T-helper 17 cell (primary cell): Measurements from ENCODE around the gene OTUB2. TPM values are rescaled to one million over a fixed set of nuclear protein-coding genes. Genes with fewer than 3 reads are reported as not detected.
A peak's percentile ranks its signal among the peaks of the same experiment; 100 is the strongest.

Source experiments
- ATAC-seq: fragments of 150-1000 bp; cut with Tn5 transposase; 2 replicates; pipeline ENCODE4 v1.10.0; 2021; ENCODE audit warnings: mild to moderate bottlenecking, moderate library complexity
- DNase-seq, 3 donors: peaks; one replicate each; pipeline versions ENCODE4 v3.0.0 to v3.0.0-alpha.2; 2020 to 2021
- H3K9me3 ChIP-seq: one replicate; pipeline ENCODE4 v1.7.0; 2013; ENCODE audit warnings: low read length, mild to moderate bottlenecking; ENCODE audit not compliant: control insufficient read depth, poor library complexity, severe bottlenecking
- H3K27ac Mint-ChIP-seq: one replicate; pipeline ENCODE4 v1.8.0; 2022; ENCODE audit warnings: mild to moderate bottlenecking, moderate library complexity, mixed read lengths
- H3K27me3 Mint-ChIP-seq: one replicate; pipeline ENCODE4 v1.8.0; 2022; ENCODE audit warnings: mixed read lengths
- H3K36me3 Mint-ChIP-seq: one replicate; pipeline ENCODE4 v1.8.0; 2022; ENCODE audit warnings: low read depth, mixed read lengths
- H3K4me1 Mint-ChIP-seq: one replicate; pipeline ENCODE4 v1.8.0; 2022; ENCODE audit warnings: mild to moderate bottlenecking, mixed read lengths
- H3K4me3 Mint-ChIP-seq: one replicate; pipeline ENCODE4 v1.8.0; 2022; ENCODE audit warnings: mild to moderate bottlenecking, moderate library complexity, mixed read lengths
- total RNA-seq, 4 donors: library from RNA in 2 of 4; stranded (reverse) in 2 of 4; gene quantifications; one replicate each; pipeline ENCODE4 v1.2.3 and lab custom pipeline; 2022 to 2026

The OTUB2 gene
- total RNA-seq, 2 donors from 2014 or later, result 0.12 to 0.37 TPM

- DNase-seq, result no peak
- Mint-ChIP-seq H3K4me3 (peak overlapping the region; percentile 55), H3K4me1 (peaks cover 29% of the 10 kb centered on the region), H3K27ac (peak overlapping the region; percentile 67), H3K27me3 (no peaks in the 10 kb centered on the region), H3K36me3 (peaks cover 4% of the 10 kb centered on the region)
- no peaks in the 10 kb centered on the region for H3K9me3 ChIP-seq
- no peak for ATAC-seq
Measured at GRCh38 chr14:94029671-94030203, 3.6 kb downstream of the OTUB2 start.

GRCh38 chr14:94030571-94030970 lies 4.4 kb downstream of the OTUB2 start:
- DNase-seq, result no peak
- H3K4me3 Mint-ChIP-seq, result no peak overlapping the region
- peaks cover 4% of the 10 kb centered on the region for H3K36me3 Mint-ChIP-seq
- H3K27me3 Mint-ChIP-seq, result no peaks in the 10 kb centered on the region
- H3K9me3 ChIP-seq, result no peaks in the 10 kb centered on the region
- peaks cover 29% of the 10 kb centered on the region for H3K4me1 Mint-ChIP-seq
- peak overlapping the region; percentile 67 for H3K27ac Mint-ChIP-seq
- ATAC-seq, result no peak

DNA sequence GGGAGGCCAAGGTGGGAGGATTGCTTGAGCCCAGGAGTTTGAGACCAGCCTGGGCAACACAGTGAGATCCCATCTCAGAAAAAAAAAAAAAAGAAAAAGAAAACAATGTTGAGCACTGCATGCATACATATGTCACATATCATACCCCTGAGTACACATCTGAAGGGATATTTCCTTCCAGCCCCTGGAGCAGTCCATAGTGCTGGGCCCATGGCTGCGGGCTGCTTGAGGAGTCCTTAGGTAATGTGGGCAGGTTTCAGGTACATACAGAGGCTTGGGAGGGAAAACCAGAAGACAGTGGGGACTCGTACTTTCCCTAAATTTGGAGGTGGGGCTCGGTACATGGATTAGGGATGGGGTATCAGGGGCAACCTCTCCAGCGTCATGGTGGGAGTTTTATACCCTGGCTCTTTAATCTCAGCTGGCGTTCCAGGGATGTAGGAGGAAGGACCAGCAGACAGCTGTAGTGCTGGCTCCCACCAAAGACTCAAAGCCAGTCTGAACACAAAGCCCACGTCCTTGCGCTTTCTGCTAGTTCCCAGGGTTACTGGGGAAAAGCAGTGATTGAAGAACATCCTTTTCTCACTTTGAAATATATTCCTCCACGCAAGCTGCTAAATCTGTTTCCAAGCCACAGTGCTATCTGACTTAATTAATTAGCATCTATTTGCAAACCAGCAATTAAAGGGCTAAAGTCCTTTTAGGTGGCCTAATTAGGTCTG lies 5.2 kb downstream of the OTUB2 start:
- peaks cover 23% of the 10 kb centered on the region for H3K4me1 Mint-ChIP-seq
- no peaks in the 10 kb centered on the region for H3K9me3 ChIP-seq
- H3K27me3 Mint-ChIP-seq, result no peaks in the 10 kb centered on the region
- DNase-seq (no peak), ATAC-seq (no peak)
- H3K4me3 Mint-ChIP-seq, result no peak overlapping the region
- H3K36me3 Mint-ChIP-seq, result peaks cover 4% of the 10 kb centered on the region
- no peak overlapping the region for H3K27ac Mint-ChIP-seq

GRCh38 chr14:94031883-94032279 lies 5.7 kb downstream of the OTUB2 start:
- ATAC-seq (no peak), DNase-seq (no peak)
- no peaks in the 10 kb centered on the region for H3K9me3 ChIP-seq
- Mint-ChIP-seq H3K27ac (no peak overlapping the region), H3K36me3 (peaks cover 4% of the 10 kb centered on the region), H3K4me3 (no peak overlapping the region), H3K4me1 (peaks cover 27% of the 10 kb centered on the region), H3K27me3 (no peaks in the 10 kb centered on the region)

- peaks cover 2% of the 10 kb centered on the region for H3K36me3 Mint-ChIP-seq
- H3K27me3 Mint-ChIP-seq, result no peaks in the 10 kb centered on the region
- peaks cover 8% of the 10 kb centered on the region for H3K4me1 Mint-ChIP-seq
- H3K27ac Mint-ChIP-seq, result no peak overlapping the region
- no peak for DNase-seq
- no peak for ATAC-seq
- H3K9me3 ChIP-seq, result no peaks in the 10 kb centered on the region
- peak overlapping the region; percentile 44 for H3K4me3 Mint-ChIP-seq
Measured at GRCh38 chr14:94034886-94035285, 8.7 kb downstream of the OTUB2 start.

- no peak overlapping the region for H3K4me3 Mint-ChIP-seq
- H3K9me3 ChIP-seq, result no peaks in the 10 kb centered on the region
- peaks cover 9% of the 10 kb centered on the region for H3K4me1 Mint-ChIP-seq
- peak; percentile 48 to 73 (median 48) for DNase-seq
- no peaks in the 10 kb centered on the region for H3K36me3 Mint-ChIP-seq
- peak; percentile 81 for ATAC-seq
- H3K27ac Mint-ChIP-seq, result peak overlapping the region; percentile 77
- no peaks in the 10 kb centered on the region for H3K27me3 Mint-ChIP-seq
Measured at GRCh38 chr14:94036313-94037167, 10.4 kb downstream of the OTUB2 start.

DNA sequence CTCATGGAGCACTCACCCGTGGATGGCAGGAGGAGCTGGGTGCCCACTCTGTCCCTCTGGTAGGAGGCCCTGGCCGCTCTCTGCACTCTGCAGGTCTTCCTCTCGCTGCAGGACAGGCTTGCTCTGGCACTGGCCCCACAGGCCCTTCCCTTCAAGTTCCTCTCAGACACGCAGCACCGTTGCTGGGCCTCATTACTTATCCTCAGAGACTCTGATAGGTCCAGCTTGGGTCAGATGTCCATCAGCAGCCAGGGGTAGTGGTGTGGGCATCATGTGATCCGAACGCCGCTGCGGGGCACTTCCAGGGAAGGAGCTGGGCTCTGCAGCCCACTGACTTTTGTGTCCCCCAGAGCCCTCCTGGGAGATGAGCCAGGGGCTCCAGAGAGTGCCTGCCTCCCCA lies 11.8 kb downstream of the OTUB2 start:
- DNase-seq (no peak), ATAC-seq (no peak)
- Mint-ChIP-seq H3K4me3 (no peak overlapping the region), H3K36me3 (no peaks in the 10 kb centered on the region), H3K27me3 (no peaks in the 10 kb centered on the region), H3K27ac (no peak overlapping the region), H3K4me1 (peaks cover 15% of the 10 kb centered on the region)
- H3K9me3 ChIP-seq, result no peaks in the 10 kb centered on the region

DNA sequence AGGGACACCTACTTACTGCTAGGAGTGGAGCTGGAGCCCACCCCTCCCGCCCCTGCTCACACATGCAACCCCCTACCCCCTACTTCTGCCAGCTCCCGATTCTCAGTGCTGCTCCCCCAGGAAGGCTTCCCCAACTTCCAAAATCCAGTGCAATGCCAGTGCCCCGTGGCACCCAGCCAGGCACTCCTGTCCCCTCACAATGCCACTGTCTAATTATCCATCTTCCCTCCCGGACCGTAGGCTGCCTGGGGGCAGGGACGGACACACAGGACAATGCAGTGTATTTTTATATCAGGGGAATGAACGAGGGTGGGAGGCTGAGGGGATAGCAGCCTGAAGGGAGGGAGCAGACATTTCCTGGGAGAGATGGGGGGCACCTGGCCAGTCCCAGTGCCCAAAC lies 12.4 kb downstream of the OTUB2 start:
- Mint-ChIP-seq H3K4me3 (peak overlapping the region; percentile 69), H3K27ac (peak overlapping the region; percentile 94), H3K27me3 (no peaks in the 10 kb centered on the region)

DNA sequence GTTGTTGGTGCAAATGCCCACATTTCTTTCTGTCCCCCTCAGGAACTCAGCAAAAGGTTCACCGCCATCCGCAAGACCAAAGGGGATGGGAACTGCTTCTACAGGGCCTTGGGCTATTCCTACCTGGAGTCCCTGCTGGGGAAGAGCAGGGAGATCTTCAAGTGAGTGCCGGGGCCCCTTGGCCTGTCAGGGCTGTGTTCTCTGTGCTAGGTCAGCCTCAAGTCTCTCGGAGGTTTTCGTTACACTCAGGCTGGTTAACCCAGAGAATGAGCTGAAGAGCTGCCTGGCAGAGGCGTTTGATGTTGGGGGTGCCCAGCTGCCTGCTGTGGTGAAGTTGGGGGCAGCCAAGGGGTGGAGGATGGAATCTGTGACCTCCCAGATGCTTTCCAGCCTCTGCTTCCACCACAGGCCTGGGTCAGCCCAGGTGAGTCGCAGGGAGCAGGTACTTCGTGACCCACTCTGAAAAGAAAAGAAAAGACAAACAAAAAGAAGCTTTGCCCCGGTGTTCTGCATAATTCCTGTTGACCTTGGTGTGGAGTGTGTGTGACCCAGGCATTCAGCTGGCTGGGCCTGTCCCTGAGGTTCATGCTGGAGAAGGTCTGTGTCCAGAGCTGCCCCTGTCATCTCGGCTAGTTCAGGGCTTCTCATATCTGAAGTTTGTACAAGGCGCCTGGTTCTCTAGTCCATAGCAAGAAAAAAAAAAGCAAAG lies 12.9 kb downstream of the OTUB2 start:
- peaks cover 18% of the 10 kb centered on the region for H3K4me1 Mint-ChIP-seq
- DNase-seq, result no peak
- H3K9me3 ChIP-seq, result no peaks in the 10 kb centered on the region
- no peaks in the 10 kb centered on the region for H3K27me3 Mint-ChIP-seq
- H3K27ac Mint-ChIP-seq, result peak overlapping the region; percentile 94
- no peak for ATAC-seq
- H3K36me3 Mint-ChIP-seq, result no peaks in the 10 kb centered on the region
- peak overlapping the region; percentile 69 for H3K4me3 Mint-ChIP-seq

More for the DNA sequence above, 12.4 kb downstream of the OTUB2 start:
- Mint-ChIP-seq H3K36me3 (no peaks in the 10 kb centered on the region), H3K4me1 (peaks cover 18% of the 10 kb centered on the region)
- ATAC-seq (no peak), DNase-seq (no peak)
- H3K9me3 ChIP-seq, result no peaks in the 10 kb centered on the region

DNA sequence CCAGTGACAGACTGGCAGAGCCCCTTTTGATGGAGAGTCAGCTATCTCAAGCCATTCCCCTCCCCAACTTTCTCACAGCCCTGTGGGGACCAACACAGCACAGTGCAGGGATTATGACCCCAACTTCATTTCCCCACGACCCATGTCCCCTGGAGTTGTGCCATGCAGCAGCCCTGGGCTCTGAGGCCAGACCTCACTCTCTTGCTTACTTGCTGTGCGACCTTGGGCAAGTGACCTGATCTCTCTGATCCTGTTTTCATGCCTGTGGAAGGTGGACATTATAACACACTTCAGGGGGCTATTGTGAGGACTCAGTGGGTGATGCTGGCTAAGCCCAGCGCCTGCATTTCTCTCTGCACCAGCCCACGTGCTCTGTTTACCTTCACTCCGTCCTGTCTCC lies 14.1 kb downstream of the OTUB2 start:
- H3K27me3 Mint-ChIP-seq, result no peaks in the 10 kb centered on the region
- no peaks in the 10 kb centered on the region for H3K9me3 ChIP-seq
- DNase-seq, result no peak
- H3K27ac Mint-ChIP-seq, result peak overlapping the region; percentile 94
- peaks cover 2% of the 10 kb centered on the region for H3K36me3 Mint-ChIP-seq
- ATAC-seq, result no peak
- peaks cover 18% of the 10 kb centered on the region for H3K4me1 Mint-ChIP-seq
- peak overlapping the region; percentile 80 for H3K4me3 Mint-ChIP-seq

GRCh38 chr14:94040796-94041195 lies 14.7 kb downstream of the OTUB2 start:
- Mint-ChIP-seq H3K36me3 (peaks cover 4% of the 10 kb centered on the region), H3K4me1 (peaks cover 21% of the 10 kb centered on the region), H3K27me3 (no peaks in the 10 kb centered on the region), H3K27ac (peak overlapping the region; percentile 94), H3K4me3 (peak overlapping the region; percentile 80)
- ATAC-seq, result no peak
- H3K9me3 ChIP-seq, result no peaks in the 10 kb centered on the region
- no peak for DNase-seq

DNA sequence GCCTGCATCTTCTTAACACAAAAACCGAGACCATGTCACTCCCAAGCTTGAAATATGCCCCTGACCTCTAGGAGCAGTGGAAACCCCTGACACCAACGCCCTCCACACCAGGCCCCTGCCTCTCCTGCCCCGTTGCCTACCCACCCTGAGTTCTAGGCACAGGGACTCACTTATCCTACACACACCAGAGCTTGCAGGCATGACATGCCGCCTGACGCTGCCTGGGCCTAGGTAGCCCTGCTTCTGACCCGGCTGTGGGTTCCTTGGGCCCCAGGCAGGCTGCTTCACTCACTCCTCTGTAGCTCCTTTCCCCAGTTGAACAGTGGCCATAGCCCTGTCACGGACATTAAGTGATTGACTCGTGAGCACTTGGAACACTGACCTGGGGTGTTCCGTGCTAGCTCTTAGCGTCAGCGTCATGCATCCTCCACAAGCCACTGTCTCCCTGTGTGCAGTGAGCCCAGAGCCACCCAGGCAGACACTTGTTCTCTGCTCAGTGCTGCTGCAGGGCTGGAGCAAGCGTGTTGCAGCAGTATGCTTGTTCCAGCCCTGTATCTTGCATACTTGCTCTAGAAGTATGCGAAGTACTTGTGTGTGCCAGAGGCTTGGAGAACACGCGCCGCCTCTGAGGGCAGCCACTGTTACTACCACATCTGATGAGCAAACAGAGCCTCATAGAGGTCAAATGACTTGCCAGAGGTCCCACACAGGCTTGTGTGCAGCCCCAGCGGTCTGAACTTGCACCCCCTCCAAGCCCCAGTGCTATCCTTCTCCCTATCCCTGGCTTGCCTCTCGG lies 15.6 kb downstream of the OTUB2 start:
- DNase-seq (no peak), ATAC-seq (peak; percentile 7)
- peak overlapping the region; percentile 80 for H3K4me3 Mint-ChIP-seq
- H3K4me1 Mint-ChIP-seq, result peaks cover 19% of the 10 kb centered on the region
- peaks cover 4% of the 10 kb centered on the region for H3K36me3 Mint-ChIP-seq
- no peaks in the 10 kb centered on the region for H3K9me3 ChIP-seq
- H3K27ac Mint-ChIP-seq, result peak overlapping the region; percentile 94
- H3K27me3 Mint-ChIP-seq, result no peaks in the 10 kb centered on the region
